ENCODE measurements around the gene KLHL4.
"Not testable (repeated sequence)": the region's sequence is repeated elsewhere in the genome, so short reads cannot be mapped to it uniquely, and the experiment has no call there.

KLHL4 gene

GRCh38 chrX:87661761-87662160, 144.2 kb downstream of the KLHL4 start:
- DNase-seq (ENCODE audit: extremely low read depth, low read depth), result no peak
- TF ChIP-seq, protein P1, sequence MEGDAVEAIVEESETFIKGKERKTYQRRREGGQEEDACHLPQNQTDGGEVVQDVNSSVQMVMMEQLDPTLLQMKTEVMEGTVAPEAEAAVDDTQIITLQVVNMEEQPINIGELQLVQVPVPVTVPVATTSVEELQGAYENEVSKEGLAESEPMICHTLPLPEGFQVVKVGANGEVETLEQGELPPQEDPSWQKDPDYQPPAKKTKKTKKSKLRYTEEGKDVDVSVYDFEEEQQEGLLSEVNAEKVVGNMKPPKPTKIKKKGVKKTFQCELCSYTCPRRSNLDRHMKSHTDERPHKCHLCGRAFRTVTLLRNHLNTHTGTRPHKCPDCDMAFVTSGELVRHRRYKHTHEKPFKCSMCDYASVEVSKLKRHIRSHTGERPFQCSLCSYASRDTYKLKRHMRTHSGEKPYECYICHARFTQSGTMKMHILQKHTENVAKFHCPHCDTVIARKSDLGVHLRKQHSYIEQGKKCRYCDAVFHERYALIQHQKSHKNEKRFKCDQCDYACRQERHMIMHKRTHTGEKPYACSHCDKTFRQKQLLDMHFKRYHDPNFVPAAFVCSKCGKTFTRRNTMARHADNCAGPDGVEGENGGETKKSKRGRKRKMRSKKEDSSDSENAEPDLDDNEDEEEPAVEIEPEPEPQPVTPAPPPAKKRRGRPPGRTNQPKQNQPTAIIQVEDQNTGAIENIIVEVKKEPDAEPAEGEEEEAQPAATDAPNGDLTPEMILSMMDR (IDR thresholded peaks at IDR 0.05; ENCODE audit: low read depth, low read length), result no peak

GRCh38 chrX:87663421-87663820, 145.8 kb downstream of the KLHL4 start:
- no peak for DNase-seq (ENCODE audit: extremely low read depth, low read depth)
- TF ChIP-seq, protein P1 (IDR thresholded peaks at IDR 0.05; ENCODE audit: low read depth, low read length), result no peak

- TF ChIP-seq, protein P1 (IDR thresholded peaks at IDR 0.05; ENCODE audit: low read depth, low read length), result peak; percentile 24
- no peak for DNase-seq (ENCODE audit: extremely low read depth, low read depth)
Observed at GRCh38 chrX:87664381-87664780, 146.8 kb downstream of the KLHL4 start.

- TF ChIP-seq, protein P1 (IDR thresholded peaks at IDR 0.05; ENCODE audit: low read depth, low read length), result no peak
- no peak for DNase-seq (ENCODE audit: extremely low read depth, low read depth)
Observed at GRCh38 chrX:87679849-87680248, 162.2 kb downstream of the KLHL4 start.

- TF ChIP-seq, protein P1 (IDR thresholded peaks at IDR 0.05; ENCODE audit: low read depth, low read length), result no peak
- no peak for DNase-seq (ENCODE audit: extremely low read depth, low read depth)
Observed at GRCh38 chrX:87687703-87688102, 170.1 kb downstream of the KLHL4 start.

GRCh38 chrX:87688113-87688748, 170.6 kb downstream of the KLHL4 start:
- DNase-seq (ENCODE audit: extremely low read depth, low read depth), result not testable (repeated sequence)

DNA sequence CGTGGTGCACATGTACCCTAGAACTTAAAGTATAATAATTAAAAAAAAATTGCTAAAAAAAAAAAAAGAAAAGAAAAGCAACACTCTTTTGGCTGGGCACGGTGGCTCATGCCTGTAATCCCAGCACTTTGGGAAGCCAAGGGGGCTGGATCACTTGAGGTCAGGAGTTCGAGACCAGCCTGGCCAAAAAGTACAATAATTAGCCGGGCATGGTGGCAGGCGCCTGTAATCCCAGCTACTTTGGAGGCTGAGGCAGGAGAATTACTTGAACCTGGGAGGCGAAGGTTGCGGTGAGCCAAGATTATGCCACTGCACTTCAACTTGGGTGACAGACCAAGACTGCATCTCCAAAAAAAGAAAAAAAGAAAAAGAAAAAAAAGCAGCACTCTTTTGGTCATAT, 171.6 kb downstream of the KLHL4 start:
- DNase-seq (ENCODE audit: extremely low read depth, low read depth), result not testable (repeated sequence)

- no peak for DNase-seq (ENCODE audit: extremely low read depth, low read depth)
- TF ChIP-seq, protein P1 (IDR thresholded peaks at IDR 0.05; ENCODE audit: low read depth, low read length), result no peak
Observed at GRCh38 chrX:87693204-87693603, 175.6 kb downstream of the KLHL4 start.
